ENCODE data around the gene ADCY4.

Gene ADCY4

DNA sequence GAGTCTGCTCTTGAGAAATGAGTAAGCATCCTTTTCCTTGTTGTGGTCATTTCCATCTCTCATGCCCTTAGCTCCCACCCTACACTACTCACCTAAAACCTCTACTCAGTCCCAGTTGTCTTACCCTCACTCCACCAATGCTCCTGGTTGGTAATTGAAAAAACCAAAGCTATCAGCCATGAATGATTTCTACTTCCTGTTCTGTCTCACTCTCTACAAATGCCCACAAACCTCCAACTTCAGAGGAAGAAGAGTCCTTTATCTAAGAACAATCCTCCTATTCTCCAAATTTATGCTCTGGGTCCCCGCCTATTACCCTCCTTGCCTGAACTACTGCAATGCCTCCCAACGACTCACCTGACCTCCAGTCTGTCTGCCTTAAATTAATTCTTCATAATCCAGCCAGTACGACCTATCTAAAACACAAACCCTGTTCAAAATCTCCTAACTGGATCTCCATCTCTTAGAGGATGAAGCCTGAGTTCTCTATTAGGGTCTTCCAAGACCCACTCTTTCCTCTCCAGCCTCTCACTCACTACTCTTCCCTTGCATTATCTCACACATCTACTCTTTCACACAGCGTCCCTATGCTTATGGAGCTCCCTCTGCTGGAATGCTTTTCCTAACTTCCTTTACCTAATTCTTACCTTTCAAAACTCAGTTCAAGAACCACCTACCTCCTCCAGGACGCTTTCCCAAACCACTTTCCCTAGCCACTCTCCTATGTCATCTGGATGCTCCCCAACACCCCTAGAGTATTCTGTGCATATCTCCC, 37.5 kb downstream of the ADCY4 start:
- peak; percentile 40 for DNase-seq (ENCODE audit: low spot score)

DNA sequence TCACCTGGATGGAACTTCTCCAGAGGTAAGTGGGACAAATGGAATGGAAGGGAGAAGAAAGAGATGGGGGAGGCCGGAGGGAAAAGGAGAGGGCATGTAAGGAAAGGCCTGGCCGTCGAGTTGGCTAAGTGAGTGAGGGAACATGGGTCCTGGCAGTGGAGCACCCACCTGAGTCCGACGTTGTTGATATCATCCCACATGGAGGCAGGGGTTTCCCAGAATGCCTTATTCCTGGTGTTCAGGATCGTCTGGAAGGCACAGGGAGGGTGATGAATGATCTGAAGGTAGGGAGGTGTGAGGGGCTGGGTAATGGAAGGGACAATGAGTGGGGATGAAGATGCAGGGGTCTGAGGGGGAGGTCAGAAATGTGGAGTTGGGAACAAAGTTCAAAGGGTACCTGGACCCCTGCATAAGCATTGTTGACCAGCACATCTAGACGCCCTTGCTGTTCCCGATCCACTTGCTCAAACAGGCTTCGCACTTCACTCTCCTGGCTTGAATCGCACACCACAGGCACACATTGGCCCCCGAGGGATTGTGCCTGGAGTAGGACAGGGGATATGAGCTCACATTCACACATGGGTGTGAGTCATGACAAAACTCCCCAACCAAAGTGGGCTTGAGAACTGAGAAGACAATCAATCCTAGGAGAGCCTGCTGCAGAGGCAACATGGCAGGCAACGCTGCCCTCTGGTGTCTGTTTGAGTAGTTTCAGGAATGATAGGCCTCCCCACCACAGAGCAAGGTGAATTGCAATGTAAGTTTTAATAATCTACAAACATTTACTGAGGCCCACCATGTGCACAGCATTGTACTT, 38.3 kb downstream of the ADCY4 start:
- peak; percentile 77 for DNase-seq (ENCODE audit: low spot score)

DNA sequence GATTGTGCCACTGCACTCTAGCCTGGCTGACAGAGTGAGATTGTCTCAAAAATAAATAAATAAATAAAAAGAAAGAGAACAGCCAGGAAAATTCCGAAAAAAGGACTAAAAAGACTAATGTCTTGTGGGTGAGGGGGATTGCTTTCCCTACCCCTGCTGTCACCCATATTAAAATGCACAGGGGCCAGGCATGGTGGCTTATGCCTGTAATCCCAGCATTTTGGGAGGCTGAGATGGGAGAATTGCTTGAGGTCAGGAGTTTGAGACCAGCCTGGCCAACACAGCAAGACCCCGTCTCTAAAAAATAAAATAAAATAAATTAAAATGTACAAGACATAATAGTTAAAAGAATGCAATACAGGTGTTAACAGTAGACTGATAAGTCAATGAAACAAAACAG, 41.3 kb downstream of the ADCY4 start:
- no peak for DNase-seq (ENCODE audit: low spot score)

DNA sequence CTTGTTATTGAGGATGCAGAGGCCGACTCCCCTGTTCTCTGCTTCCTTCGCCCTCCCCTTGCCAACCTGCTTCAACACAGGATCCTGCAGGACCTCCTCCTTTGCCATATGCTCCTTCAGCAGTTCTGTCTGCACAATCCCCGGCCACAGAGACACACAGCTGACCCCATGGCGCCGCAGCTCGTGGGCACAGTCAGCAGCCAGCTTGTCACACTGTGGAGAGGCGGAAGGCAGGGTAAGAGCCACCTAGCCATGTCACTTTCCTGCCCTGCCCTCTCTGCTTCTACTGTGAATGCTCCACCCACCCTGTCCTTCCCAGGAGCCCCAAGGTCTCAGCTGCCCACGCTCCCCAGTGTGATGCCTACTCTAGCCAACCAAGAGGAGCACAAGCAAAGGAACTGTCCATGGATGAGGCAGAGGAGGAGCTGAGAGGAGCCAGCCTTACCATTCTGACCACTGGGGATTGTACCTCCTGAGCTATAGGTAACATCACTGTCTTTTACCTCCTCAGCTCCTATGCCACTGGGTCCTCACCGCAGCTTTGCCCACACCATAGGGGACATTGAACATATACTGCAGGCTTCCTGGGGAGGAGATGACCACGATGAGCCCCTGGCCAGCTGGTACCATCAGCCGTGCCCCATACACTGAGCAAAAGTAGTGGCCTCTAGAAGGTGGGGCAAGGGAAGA, 42.6 kb downstream of the ADCY4 start:
- DNase-seq (ENCODE audit: low spot score), result no peak

DNA sequence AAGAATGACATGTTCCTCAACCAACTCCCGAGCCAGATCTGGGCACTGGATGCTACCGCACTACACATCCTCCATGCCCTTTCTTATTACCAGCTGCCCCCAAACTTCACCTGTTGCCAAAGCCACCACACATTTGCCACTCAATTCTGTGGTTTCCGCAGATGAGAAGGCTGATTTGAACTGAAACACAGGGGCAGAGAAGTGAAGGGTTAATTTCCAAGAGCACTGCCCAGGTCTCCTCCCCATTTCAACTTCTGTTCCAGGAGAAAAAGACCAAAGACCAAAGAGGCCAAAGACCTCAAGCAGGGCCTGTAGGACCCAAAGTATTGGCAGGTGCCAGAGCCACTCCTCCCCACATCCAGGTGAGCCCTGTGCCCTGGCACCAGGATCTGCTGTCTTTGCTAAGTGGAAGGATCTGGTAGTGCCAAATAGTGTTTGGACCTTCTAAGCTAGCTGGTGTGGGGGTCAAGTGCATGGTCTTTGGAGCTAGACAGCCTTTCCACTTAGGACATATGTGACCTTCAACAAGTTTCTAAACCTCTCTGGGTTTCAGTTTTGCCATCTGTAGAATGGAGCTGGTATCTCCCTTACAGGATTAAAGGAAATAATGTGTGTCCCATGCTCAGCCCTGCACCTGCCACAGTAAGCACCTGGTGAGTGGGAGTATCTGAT, 43.3 kb downstream of the ADCY4 start:
- no peak for DNase-seq (ENCODE audit: low spot score)

- no peak for DNase-seq (ENCODE audit: low spot score)
These were observed 44.1 kb downstream of the ADCY4 start for GRCh38 chr14:24290746-24291145.

- no peak for DNase-seq (ENCODE audit: low spot score)
These were observed 45.1 kb downstream of the ADCY4 start for GRCh38 chr14:24289649-24290280.

GRCh38 chr14:24286996-24287395, 47.9 kb downstream of the ADCY4 start:
- no peak for DNase-seq (ENCODE audit: low spot score)

DNA sequence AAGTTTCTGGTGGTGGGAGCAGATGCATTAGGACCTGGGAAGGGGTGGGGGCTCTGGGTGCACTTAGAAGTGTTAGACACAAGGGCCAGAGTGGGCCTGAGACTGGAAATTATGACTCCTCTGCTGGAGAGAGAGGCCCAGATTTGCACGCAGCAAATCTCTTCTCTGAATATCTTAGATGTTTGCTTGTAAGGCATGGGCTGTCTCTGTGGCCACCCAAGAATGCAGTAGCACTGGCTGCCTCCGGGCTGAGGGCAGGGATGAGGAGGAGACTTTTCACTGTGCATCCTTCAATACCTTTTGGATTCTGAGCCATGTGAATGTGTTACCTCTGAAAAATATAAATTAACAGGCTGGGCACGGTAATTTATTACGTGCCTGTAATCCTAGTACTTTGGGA, 49.5 kb downstream of the ADCY4 start:
- no peak for DNase-seq (ENCODE audit: low spot score)

GRCh38 chr14:24284501-24285035, 50.3 kb downstream of the ADCY4 start:
- no peak for DNase-seq (ENCODE audit: low spot score)

- DNase-seq (ENCODE audit: low spot score), result no peak
These were observed 50.9 kb downstream of the ADCY4 start for GRCh38 chr14:24283796-24284460.

- no peak for DNase-seq (ENCODE audit: low spot score)
These were observed 52.1 kb downstream of the ADCY4 start for GRCh38 chr14:24282736-24283135.

GRCh38 chr14:24281636-24282035, 53.2 kb downstream of the ADCY4 start:
- DNase-seq (ENCODE audit: low spot score), result no peak

DNA sequence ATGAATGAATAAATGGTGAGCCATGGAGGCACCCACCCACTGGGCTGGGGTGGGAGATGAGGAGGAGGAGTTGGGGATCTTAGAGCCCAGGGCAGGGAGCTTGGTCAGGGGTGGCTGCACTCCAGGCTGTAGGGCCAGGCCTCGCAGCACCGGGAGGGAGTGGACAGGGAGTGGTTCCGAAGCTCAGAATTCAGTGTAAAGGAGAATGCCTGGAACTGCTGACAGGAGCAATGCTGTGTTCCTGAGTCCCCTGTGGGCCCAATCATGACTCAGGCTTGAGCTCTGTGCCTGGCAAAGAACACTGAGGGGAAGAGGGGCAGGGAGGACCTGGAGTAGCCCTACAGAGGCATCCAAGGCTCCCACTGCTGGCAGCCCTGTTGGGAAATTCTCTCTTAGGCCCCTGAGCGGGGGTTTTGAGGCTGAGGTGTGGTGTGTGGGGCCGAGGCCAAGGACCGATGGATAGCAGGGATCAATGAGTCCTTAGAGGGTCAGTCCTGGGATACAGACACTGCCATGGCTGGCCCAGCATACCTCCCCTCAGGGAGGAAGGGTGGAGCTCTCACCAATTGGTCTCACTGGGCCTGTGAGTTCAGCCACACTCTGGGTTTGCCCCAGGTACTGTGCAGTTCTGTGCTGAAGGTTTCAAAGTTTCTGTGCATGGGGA, 53.9 kb downstream of the ADCY4 start:
- no peak for DNase-seq (ENCODE audit: low spot score)

DNA sequence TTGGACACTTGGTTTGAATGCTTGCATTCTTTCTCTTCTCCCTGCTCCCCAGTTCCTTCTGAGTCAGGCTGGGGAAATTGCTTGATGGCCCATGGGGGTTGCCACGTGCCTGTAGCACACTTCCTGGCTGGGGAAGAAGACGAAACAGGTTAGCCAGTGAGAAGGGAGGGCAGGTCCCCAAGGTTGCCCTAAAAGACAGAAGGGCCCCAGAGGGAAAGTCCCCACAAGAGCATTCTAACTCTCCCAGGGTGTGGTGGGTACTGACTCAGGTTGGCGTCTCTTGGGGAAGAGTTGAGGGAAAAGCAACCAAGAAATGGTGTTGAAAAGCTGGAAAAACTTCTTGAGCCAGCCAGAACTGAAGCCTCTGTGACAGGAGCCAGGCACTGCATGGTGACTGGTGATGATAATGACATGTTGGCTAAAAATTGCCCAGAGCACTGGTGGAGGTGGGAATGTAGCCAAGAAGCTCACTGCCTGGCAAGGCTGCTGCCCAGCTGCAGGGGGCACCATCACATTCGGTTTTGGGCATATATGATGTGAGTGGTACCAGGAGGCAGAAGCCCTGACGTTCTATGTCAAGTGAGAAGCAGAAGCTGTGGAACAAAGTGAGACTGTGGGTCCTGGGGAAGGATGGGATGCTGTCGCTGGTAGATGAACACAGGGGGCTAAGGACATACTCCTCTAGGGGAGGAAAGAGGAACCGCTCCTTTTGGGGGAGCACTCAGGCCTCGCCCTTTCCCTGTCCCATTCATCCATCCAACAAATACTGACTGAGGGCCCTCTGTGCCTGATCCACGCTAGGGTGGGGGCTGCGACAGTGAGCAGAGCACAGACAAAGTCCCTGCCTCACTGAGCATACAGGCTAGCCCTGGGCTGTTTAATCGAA, 55.3 kb downstream of the ADCY4 start:
- DNase-seq (ENCODE audit: low spot score), result peak; percentile 70

DNA sequence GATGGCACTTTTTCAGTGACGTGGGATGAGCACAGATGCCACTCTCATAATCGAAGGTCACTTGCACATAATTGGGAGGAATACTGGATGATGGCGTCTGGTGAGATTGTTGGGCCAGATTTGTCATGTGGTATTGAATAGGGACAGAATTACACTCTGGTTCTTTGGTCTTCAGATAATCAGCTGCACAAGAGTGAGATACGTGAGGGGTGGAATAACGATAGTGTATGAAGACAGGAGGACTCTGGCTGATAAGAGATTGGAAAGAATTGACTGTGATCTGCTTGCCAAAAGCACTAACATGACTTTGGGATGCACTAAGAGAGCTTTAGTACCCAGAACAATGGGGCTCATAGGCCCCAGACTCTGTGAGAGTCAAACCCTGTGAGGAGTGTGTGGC, 56.4 kb downstream of the ADCY4 start:
- no peak for DNase-seq (ENCODE audit: low spot score)

DNA sequence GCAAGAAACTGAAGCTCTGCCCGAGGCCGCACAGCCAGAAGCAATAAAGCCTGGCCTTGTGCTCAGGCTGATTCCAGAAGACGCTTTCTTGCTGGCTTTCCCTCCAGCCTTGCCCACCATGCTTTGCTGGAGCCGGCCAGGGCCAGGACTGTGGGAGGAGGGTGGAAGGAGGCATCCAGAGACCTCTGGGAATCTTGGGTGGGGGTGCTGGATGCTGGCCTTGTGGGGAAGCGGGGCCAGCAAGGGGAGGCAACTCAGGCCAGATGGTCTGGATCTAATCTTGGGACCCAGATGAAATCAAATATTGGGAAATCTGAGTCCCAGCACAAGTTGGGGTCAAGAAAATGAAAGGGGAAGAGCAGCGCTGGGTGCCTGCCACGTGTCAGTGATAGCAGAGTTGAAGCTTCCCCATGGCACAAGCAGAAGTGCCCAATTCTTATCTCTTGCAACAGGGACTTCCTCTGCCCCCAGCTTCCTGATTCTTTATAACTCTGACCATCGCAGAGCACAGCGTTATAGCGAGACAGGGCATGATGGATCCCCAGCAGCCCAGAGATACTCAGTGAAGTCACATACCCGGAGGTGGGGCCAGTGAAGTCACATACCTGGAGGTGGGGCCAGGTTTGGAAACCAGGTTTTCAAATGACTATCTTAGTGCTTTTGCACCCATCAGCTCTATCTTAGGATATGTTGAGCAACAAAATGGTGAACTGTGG, 57.1 kb downstream of the ADCY4 start:
- peak; percentile 65 for DNase-seq (ENCODE audit: low spot score)

- no peak for DNase-seq (ENCODE audit: low spot score)
These were observed 57.8 kb downstream of the ADCY4 start for GRCh38 chr14:24277071-24277470.

DNA sequence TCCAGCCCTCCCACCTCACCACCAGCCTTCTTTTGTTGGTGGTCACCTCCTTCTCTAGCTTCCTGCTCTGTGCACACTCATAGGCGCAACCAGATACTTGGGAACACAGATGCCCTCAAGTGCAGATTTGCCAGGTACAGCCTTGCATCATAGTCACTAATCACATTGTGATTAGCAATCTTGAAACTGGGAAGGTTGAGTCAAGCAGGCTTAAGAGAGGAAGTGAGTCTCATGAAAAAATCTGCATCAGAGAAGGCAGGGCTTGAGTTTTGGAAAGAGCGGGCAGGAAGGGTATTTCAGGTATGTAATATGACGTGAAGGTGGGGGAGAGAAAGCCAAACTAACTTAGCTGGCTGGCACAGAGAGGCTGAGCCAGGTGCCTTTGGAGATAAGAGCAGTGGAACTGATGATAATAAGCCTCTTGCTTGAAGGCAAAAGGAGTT, 60.7 kb downstream of the ADCY4 start:
- peak; percentile 87 for DNase-seq (ENCODE audit: low spot score)

Measured in pons (tissue), 1 donor.